Fibroblast of gingiva (primary cell): ENCODE data around the gene MYT1.

Experiments
- DNase-seq: peaks from one replicate; pipeline ENCODE4 v3.0.0-alpha.2; 2011; ENCODE audit warnings: low read depth

MYT1 gene

DNA sequence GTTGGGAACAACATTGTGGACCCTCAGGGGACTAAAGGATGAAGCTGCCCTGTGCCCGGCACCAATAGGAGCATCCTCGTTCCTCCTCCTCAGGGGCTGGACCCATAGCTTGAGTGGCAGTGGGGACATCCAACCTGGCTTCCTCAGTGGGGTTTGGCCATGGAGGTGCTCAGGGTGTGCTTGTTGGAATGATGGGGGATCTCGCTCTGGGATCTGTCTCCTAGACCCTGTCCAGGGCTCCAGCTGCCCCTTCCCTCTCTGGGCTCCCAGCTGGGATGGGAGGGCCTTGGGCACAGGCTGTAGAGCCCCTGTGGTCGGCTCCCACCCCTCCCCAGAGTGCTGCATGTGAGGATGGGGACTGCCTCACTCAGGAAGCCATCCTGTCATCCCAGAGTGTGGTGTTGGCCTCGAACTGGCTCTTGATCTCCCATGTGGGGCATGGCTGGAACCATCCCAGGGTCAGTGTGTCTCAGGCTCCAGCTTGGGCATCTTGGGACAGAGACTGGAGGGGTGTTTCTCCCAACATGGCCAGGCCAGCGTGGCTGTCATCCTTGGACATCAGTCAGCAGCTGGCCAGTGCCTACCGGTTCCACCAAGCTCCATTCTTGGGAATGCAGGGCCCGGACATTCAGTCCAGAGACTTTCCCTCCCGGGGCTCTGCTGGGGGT, 9.5 kb upstream of the MYT1 start:
- DNase-seq: no peak

DNA sequence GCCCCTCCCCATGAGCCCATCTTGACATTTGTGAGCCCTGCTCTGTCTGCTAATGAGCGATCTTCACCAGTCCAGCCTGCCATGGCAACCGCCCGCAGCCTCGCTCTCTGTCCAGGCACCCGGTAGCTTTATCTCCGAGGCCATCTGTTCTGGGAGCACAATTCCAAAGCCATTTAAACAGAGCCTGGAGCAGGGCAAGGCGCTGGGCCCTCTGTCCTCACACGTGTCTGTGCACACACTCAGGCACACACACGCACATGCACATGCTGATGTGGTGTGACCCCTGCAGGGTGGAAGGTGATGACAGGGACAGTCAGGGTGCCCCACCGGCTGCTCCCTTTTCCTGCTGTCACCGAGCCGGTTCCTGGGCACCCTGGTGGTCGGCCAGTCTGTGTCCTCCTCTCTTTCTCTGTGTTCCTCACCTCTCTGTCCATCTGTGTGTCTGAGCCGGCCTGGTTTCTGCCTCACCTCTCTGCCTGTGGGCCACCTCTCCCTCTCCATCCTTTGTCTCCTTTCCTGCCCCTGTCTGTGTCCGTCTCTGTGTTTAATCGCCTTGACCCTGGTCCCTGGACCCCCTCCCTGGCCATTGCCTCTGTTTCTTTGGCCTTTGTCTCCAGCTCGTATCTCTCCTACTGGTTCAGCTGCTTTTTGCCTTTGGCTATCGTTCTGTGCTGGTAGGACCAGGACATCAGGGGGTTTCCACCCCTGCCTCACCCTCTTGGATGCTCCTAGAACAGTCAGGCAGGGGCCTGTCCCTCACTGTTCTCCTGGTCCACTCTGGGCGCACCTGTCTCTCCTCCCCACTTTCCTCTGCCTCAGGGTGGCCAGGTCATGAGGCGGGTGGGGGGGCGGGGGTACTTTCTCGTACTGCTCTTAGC, 8.8 kb upstream of the MYT1 start:
- DNase-seq: no peak

DNA sequence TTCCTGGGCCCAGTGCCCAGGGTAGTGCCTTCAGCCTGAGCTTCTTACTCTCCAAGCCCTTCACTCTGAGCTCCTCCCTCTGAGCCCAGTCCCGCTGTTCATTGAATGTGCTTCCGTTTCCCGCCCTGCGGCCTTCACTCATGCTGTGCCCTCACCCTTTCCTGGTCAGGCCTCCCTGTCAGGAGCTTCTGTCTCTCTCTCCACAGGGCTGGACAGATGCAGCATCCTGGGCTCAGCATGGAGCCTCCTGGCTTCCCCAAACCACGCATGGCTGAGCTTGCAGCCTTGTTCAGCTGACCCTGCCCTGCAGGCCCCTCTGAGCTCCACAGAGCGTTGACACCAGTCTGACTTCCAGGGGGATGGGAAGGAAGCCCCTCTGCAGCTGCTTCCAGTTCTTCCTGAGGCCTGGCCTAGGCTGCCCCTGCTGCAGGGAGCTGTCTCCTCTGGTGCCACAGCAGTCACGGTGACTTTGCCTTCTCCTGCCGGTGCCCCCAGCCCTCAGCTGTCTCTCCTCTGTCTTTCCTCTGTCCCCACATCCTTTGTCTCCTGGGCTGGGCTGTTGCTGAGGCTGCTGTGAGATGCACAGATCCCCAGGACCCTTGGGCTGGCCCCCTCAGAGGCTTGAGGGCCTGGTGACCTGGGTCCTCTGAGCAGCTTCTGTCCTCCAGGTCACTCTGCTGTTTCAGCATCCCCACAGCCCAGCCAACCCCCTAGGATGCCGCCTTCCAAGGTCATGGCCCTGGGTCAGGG, 7.9 kb upstream of the MYT1 start:
- DNase-seq: no peak

DNA sequence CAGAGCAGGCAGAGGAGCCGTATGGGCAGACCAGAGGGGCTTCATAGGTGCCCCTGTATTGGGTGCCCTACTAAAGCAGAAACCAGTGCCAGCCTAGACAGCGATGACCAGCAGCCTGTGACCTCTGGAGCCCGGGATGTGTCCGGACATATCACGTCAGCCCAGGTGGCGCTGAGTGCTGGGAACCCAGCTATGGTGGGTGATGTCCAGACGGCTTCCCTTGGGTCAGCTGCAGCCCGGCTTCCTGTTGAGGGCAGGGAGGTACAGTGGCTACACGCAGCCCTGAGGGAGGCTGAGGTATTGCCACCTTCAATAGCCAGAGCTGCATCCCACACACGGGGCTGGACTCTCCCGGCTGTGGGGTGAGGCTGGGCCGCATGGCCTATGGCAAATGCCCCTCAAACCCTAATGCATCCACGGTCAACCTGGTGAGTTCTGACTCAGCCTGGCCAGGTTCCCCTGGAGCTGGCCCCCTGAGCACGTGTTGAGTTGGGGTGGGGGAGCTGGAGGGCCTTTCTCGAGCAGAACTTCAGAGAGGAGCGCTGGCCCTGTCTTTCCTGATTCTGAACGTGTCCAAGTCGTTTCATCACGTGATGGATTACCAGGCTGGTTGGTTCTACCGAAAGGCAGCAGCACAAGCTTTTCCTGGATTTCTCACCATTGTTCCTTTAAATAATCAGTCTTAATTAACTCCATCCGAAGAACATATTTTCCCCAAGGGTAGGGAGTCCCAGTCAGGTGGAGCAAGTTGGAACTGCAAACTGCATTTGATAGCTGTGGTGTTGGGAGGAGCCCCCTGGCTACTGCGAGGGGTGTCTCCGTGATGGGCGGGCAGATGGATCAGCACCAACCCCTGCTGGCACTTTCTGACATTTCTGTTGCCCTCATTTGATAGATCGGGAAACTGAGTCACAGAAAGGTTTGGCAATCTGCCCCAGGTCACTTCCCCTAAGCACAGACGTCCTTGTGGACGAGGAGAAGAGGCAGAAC, 7.1 kb upstream of the MYT1 start:
- DNase-seq: no peak

DNA sequence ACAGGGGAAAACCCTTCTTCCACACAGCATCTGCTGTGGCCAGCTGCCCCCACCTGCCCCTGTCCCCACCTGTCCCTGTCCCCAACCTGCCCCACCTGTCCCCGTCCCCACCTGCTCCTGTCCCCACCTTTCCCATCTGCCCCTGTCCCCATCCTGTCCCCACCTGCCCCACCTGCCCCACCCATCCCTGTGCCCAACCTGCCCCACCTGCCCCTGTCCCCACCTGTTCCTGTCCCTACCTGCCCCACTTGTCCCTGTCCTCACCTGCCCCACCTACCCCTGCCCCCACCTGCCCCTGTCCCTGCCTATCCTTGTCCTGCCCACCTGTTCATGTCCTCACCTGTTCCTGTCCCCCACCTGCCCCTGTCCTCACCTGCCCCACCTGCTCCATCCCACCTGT, 6.4 kb upstream of the MYT1 start:
- no peak for DNase-seq

DNA sequence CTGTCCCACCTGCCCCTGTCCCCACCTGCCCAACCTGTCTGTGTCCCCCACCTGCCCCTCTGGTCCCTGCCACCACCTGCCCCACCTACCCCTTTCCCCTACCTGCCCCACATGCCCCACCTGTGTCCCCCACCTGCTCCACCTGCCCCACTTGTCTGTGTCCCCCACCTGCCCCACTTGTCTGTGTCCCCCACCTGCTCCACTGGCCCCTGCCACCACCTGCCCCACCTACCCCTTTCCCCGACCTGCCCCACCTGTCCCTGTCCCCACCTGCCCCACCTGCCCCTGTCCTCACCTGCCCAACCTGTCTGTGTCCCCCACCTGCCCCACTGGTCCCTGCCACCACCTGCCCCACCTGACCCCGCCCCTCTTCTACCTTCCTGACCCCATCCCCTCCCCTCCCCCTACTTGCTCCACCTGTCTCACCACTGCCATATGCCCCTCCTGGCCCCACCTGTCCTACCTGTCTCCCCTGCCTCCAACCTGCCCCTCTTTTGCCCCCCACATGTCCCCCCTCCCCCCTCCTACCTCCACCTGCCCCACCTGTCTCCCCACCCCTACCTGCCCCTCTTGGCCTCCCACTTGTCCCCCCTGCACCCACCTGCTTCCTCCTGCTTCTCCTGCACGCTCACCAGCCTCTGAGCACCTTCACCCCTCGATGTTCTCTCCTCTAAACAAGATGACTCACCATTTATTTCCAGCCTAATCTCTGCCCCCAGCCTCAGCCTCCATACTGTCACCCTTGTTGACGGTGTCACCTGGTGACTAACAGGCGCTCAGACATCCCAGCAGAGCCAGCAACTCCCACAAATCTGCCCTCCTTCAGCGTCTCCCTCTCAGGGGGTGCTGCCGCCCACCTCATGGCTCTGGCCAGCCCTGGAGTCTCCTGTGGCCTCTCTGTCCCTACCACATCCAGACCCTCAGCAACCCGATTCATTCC, 5.6 kb upstream of the MYT1 start:
- DNase-seq: no peak

DNA sequence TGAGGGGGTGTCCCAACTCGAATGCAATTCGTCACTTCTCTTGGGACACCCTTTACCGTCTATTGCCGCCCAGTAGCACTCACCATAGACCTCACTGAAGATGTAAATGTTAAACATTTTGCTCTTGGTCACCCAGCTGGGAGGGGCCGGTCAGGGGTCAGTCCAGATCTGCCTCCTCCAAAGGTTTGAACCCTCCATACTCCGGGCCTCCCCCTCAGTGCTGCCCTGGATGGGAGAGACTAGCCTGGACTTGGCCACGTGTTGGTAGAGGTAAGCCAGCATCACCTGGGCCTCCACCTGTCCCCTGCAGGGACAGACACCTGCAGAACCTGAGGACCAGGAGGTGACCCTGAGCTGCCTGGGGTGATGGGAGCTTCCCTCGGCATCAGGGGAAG, 5.0 kb upstream of the MYT1 start:
- no peak for DNase-seq

DNA sequence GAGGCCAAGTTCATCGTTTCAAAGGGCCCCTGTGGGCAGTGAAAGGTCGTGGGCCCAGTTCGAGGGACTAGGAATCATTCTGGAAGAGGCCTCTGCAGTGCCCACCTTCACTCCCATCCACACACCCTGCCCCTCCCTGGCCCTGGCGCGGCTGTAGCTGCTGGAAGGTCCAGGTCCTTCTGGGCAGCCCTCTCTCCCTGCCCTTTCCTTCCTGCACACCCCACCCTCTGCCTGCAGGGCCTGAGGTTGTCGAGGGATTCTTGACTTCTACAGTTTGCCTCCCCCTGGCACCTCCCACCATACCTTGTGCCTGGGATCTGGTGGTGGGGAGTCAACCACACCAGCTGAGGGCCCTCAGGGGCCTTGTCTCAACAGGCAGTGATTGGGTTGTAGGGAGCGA, 4.5 kb upstream of the MYT1 start:
- no peak for DNase-seq

DNA sequence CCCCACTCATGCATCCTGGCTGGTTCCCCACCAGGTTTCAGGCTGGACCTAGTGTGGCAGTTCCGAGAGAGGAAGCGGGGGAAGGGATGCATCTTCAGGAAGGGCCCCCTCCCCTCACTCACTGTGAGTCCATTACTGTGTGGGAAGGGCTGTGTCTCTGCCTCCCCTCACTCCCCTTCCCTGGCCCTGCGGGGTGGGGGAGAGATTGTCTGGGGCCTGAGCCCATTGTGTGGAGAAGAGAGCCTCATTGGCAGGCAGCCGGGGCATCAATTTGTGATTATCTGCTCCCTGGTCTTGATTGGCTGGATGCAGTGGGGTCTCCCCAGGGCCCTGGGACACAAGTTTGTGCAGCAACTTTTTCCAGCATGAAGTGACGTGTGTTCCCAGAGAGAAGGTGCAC, 4.1 kb upstream of the MYT1 start:
- DNase-seq: no peak

DNA sequence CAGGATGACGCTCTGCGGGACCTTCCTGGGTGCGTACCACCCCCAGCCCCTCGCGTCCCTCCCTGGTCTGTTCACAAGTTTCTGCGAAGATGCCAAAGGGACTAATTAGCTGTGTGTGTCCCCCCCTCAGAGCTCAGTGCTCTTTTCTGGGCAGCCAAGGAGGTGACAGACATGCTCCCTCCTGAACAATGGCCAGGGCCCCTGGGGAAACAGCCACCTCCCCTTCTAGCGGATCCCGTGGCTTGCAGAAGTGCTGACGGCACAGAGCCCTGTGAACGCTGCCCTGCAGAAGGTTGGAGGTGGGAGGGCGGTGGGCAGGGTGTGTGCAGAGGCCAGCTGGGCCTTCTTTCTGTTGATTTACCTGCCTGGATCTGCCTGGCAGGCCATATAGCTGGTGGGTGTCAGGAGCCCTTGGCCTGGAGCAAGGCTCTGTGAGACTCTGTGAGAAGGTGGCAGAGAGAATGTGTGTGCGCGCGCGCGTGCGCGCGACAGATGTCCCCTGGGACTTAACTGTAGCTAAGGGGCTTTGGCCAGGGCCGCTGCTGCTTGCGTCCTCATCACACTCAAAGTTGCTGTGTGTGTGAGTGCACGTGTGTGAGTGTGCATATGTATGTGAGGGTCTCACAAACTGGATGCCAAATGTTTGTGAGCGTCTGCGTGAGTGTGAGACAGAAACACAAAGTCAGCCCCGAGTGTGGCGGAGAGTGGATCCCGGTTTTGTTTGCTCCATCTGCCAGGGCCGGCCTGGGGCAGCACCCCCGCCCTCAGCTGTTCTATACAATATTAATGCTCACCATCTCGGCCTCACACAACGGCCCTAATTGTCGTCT, 3.5 kb upstream of the MYT1 start:
- DNase-seq: no peak

DNA sequence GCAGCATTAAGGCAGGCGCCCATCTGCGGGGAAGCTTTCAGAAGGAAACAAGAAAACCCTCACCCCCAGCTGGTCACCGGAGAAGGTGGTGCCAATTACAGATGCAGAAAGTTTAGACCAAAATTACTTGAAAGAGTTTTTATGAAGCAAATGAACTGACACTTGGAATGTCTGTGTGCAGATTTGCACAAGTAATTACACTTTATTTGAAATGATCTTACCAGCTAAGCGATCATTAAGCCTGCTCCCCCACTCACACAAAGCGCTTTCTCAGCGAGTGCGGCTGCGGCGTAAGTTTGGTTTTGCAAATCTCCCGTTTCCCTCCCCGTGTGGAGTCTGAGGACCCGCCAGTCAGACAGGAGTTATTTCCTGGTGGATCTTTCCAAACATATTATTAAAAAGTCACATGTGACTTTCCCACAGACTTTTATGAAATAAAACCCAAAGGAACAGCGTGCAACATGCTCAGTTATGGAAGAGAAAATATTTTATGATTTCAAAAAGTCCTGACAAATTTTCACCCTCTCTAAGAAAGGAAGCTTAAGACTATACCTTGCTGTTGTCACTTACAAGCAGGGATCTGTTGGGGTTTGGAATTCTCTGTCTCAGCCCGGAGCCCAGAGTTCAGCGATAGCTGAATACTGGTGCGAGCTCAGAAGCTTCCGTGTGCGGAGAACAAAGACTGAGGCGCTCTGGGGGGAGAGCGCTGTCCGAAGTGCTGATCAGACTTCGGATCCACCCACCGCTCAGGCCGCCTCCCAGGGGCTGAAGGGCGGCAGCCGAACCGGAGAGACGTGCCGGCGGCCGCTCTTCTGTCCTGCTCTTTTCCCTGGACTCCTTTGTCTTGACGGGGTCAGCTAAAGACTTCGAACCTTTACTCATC, 2.7 kb upstream of the MYT1 start:
- DNase-seq: no peak

DNA sequence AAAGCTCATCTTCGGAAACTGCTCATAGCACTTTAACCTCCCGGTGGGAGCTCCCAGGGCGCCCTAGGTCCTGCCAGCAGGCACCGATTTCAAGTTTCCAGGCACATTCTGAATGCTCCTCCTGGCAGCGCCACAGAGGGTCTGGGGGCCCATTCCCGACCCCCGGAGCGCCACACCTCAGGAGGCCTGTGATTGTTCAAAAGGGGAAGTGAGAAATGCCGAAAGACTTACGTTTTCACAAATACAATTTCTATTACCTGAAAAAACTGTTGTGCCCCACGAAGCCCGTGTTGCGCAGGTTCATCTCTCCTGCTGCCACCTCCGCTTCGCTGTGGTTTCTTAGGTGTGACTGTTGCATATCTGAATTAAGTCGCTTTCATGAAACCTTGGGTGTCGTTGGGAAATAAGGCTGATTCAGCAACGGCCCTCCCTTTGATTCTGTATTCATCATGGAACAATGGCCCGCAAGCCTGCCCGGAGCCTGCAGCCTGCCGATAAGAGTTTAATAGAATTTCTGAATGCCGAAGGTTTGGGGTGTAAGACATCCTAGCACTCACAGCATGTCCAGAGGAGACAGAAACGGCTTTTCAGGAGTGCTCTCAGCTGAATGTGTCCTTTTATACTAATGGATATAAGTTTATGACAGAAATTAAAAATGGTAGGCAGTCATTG, 1.9 kb upstream of the MYT1 start:
- no peak for DNase-seq

DNA sequence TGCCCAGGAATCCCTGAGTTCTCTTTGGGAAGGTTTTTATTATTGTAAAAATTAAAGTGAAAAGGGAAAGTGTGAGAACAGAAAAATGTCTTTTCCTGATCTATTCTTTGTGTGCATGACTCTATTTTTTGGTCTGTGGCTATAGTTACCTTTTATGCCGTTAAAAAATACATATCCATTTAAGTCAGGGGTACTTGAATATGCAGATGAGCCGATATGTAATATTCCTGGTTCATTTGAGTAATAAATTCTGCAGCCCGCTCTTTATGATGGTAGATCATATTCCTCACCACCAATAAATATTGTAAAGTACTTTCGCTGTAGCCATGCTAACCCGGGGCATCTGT, 503 bp upstream of the MYT1 start:
- DNase-seq: no peak

DNA sequence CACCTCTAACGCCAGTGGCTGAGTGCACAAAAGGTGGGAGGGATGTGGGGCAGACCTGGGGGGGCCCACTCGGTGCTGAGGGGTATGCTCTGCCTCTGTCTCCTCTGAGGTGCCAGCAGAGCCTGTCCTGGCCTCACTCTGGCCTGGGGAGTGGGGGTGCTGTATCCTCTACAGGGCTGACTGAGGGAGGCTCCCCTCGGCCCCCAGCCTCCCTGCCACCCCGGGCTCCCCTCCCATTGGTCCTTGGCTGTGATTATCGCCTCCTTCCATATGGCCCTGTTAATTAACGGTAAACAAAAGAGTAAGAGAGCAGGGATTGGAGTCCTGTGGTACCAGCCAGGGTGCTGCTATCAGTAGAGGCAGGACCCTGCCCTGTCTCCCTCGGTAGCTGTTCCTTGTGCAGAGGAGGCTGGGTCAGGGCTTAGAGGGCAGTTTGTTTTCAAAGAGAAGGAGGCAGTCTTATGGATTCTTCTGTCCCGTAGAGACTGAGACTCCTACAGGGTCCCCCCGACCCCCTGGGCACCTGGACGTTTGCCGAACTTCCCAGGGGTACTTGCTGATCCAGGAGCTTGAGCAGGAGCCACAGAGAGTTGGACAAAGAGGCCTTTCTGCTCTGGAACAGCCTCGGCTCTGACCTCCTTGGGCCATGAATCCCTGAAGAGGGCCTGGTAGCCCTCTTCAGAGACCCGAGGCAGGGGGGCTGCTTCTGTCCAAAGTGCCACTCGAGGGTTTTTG, 1.8 kb downstream of the MYT1 start:
- DNase-seq: no peak

DNA sequence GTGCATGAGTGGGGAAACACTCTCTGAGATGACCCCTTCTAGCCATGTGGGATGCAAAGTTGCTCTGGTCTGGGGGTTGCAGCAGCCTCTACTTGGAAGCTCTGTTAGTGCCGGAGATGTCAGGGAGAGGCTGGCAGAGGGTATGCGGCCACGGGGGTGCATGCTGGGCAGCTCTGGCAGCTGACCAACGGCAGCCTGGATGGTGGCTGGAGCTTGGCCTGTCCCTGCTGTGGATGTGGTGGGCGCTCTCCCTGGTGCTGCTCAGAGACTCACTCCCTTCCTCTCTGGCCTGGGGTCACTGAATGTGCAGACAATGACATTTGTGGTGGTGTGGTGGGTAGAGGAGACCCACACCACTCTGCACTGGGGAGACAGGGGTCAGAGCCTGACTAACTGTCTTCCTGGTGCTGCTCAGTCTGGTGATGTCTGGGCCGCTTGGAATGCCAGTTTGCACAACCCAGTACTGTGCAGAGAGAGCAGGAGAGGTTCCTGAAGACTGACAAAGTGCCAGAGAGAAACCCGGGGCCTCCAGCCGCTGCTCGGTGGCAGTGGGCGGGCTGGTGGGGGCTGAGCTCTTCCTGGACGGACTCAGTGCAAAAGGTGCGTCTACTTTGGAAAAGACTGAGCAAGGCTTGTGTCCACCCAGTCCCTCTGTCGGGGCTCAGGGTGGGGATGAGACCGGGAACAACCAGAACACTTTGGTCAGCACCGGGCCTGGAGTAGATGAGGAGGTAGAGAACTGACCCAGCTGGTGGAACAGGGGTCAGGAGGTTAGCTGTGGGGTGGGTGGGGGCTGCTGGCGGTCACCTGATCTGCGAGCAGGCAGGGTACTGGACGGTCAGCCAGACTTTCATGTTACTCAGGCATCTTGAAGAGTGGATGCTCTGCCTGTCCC, 2.7 kb downstream of the MYT1 start:
- DNase-seq: no peak

DNA sequence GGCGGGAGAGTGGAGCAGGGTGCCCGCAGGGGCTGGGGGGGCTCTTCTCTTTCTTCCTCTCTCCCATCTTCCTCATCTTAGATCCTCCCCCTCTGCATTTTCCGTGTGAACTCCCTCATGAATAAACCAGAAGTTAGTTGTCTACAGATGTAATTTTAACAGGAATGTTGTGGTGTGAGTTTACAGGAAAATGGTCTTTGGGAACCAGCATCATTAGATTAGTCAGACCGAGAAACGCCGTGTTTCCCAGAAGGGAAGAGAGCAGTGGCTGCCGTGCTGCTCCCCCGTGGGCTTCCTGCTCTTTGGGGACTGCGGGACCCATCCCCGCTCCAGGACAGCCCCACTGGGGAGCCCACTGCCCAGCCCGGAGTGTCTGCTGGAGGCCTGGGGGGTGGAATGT, 3.4 kb downstream of the MYT1 start:
- DNase-seq: no peak
